ENCODE measurements around the gene HTR2B.
"Not testable (repeated sequence)": the region's sequence is repeated elsewhere in the genome, so short reads cannot be mapped to it uniquely, and the experiment has no call there.

Gene HTR2B

DNA sequence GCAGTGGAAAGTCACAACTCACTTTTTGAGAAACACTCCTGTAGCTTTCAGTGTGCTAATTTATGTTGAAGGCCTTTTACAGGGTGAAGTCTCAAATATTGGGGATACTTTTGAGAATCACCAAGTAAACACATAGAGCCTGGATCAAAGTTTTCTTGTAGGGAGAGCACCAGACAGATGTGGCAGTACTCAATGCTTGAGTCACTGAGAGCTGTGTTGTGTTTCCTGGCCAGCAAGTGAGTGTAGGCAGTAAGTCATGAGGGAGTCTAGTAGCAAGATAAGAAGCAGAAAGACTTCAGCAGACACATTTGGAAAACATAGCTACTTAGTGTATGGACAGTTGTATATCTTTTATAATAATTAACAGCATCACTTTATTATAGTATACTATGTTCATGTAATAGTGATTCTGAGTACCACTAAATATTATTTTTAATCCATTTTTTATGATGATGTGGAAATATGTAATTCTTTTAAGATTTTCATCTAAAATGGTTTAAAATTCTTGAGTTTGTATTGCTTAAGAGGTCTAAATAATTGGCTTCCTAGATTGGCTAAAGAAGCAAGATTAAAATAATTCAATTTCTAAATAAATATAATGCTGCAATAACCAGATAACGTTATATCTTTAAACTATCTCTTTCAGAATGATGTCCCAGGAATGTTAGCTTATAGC is 55.3 kb downstream of the HTR2B start:
- no peak for DNase-seq

DNA sequence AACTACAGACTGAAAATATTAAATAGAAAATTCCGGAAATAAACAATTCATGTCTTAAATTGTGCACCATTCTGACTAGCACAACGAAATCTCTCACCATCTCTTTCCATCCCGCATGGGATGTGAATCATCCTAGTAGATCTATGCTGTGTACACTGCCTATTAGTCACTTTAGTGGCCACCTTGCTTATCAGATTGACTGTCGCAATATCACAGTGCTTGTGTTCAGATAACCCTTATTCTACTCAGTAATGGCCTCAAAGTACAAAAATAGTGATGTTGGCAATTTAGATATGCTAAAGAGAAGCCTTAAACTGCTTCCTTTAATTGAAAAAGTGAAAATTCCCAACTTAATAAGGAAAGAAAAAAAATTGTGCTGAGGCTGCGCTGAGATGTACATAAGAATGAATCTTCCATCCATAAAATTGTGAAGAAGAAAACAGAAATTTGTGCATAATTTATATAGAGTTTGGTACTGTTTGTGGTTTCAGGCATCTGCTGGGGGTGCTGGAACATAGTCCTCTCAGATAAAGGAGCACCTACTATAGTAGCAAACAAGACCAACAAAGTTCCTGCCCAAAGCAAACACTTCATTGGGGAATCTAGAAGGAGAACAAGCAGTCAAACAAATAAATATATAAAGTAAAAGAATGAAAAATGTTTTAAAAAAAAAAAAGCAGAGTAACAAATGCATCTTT is 56.2 kb downstream of the HTR2B start:
- DNase-seq: no peak

DNA sequence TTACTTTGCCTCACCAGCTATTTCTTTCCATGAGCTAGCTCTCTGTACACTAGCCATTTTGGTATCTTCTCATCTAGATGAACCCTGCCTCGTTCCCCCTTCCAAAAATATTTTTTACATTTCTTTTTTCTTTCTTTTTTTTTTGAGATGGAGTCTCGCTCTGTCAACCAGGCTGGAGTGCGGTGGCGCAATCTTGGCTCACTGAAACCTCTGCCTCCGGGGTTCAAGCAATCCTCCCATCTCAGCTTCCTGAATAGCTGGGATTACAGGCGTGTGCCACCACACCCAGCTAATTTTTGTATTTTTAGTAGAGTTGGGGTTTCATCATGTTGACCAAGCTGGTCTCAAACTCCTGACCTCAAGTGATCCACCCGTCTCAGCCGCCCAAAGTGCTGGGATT is 57.3 kb downstream of the HTR2B start:
- not testable (repeated sequence) for DNase-seq

DNA sequence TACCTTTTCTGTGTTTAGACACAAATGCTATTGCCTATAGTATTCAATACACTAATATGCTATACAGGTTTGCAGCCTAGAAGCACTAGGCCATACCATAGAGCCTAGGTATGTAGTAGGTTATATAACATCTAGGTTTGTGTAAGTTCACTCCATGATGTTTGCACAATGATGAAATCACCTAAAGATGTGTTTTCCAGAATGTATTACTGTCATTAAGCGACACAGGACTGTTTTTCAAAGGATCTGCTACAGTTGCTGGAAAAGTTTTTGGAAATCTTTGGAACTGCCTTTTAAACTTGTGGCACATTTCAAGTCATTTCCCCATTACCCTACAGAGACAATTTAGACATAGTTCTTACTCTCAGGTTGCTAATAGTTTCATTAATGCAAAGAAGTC is 58.9 kb downstream of the HTR2B start:
- DNase-seq: no peak

DNA sequence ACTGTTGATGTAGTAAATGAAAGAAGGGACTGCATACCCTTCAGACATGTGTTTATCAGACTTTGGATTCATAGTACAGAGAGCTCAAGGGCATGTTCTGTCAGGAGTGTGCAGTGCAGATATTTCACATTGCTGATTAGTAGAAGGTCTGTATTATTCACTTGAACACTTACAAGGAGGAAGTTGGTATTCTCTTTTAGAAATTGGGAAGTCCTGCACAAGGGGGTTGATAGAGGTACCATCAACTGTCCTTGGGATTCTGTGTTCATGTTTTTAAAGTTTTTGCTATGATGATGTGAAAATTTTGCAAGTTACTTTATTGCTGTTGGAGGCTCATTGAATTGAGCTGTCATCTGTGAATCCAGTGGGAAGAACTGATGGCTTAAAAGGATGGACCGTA is 61.5 kb downstream of the HTR2B start:
- DNase-seq: no peak

DNA sequence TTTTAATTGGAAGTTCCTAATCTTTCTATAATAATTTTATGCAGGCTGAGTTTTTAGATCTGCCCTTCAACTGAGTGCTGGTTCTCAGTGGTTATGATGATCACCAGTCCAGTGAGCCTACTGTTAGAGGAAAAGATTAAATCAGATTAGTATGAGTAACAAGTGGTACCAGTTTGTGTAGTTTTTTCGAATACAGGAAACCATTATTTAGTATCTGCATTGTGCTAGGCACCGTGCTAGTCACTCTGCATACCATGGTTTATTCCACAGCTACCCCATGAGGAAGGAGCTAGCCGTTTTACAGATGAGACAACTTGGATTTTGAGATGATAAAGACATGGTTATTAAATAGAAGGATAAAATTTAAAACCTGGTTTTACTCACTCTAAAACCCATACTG is 62.1 kb downstream of the HTR2B start:
- no peak for DNase-seq

DNA sequence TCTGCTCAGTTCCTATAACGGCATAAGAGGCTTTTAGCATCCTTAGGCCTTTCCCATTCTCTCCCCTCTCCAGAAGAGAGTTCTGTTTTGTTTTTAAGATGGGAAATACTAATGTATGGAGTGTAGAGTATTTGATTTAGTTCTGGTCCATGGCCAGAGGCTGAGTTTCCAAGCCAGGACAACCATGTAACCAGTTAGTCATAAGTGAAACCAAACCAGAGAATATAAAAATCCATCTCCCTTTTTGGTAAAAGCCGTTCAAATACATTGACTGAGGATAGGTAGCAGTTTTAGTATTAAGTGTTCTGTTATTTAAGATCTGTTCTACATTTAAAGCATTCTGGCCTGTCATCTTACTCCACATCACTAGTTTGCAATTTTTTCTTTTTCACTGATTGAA is 65.1 kb downstream of the HTR2B start:
- no peak for DNase-seq

DNA sequence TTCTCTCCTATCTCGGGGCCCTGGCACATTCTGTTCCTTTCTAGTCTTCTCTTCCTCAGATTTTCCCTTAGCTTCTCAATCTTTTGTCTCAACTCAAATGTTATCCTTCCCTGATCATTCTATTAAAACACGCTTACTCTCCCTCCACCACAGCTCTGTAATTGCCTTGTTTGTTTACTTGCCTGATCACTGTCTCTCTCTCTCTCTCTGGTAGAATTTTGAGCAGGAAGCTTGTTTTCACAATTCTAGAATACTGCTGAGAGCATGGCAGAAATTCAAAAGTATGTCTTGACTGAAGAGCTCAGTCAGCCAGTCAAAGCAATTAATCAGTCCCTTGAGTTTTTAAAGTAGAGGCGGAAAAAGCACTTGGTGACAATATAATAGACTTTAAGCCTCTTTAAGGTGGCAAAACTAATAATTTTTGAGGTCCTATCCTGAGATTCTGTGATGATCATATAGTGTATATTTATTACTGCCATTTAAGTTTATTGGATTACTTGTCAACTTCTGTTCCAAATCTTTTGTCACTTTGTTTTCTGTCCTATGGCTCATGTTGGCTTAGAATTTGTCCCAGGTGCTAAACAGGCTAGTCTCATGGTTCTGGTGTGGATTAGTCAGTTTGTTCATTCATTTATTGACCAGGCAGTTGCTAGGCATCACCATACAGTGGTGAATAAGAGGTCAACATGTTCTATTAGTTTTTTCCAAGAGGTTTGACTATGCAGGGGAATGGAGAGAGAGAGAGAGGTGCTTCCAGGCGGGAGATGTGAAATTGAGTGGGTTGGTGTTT is 65.9 kb downstream of the HTR2B start:
- no peak for DNase-seq

Measured in activated T-cell treated with anti-CD3 and anti-CD28 coated beads for 4 hours (primary cell).